Measurements from ENCODE around the gene FTO.

The FTO gene

GRCh38 chr16:53910990-53911389, 207.0 kb downstream of the FTO start:
- Histone ChIP-seq H3K79me2 (ENCODE audit: insufficient read depth, low read length) (no peaks in the 10 kb centered on the region), H3K27ac (ENCODE audit: low read depth, low read length) (no peak overlapping the region), H3K4me2 (ENCODE audit: low read depth, low read length, poor library complexity, severe bottlenecking) (no peak overlapping the region), H3K4me3 (ENCODE audit: insufficient read depth, low read length, poor library complexity, severe bottlenecking) (no peak overlapping the region), H4K20me1 (ENCODE audit: low read depth, low read length) (no peaks in the 10 kb centered on the region), H3K9ac (ENCODE audit: low read length) (no peak overlapping the region), H3F3A (ENCODE audit: insufficient read depth) (no peaks in the 10 kb centered on the region), H3K9me2 (replicated peaks; ENCODE audit: insufficient read depth, low read length) (no peaks in the 10 kb centered on the region), H3K9me3 (ENCODE audit: insufficient read depth, low read length) (no peaks in the 10 kb centered on the region), H3K36me3 (ENCODE audit: low read length) (no peaks in the 10 kb centered on the region), H3K27me3 (ENCODE audit: low read length) (no peaks in the 10 kb centered on the region), H2AFZ (ENCODE audit: low read depth, low read length, severe bottlenecking) (no peak overlapping the region)
- no peak for TF ChIP-seq EZH2phosphoT487 (conservative IDR thresholded peaks at IDR 0.05; ENCODE audit: low read length)
- no peak for TF ChIP-seq CTCF (IDR thresholded peaks at IDR 0.05; ENCODE audit: insufficient read depth, low read length, poor library complexity, severe bottlenecking)

- TF ChIP-seq CTCF (IDR thresholded peaks at IDR 0.05; ENCODE audit: insufficient read depth, low read length, poor library complexity, severe bottlenecking): no peak
- H3K9me3 ChIP-seq (ENCODE audit: insufficient read depth, low read length): no peaks in the 10 kb centered on the region
- H3K27me3 ChIP-seq (ENCODE audit: low read length): no peaks in the 10 kb centered on the region
- H2AFZ ChIP-seq (ENCODE audit: low read depth, low read length, severe bottlenecking): no peak overlapping the region
- no peaks in the 10 kb centered on the region for H3K36me3 ChIP-seq (ENCODE audit: low read length)
- no peak overlapping the region for H3K27ac ChIP-seq (ENCODE audit: low read depth, low read length)
- H3K79me2 ChIP-seq (ENCODE audit: insufficient read depth, low read length): no peaks in the 10 kb centered on the region
- no peaks in the 10 kb centered on the region for H3K9me2 ChIP-seq (replicated peaks; ENCODE audit: insufficient read depth, low read length)
- H3K4me3 ChIP-seq (ENCODE audit: insufficient read depth, low read length, poor library complexity, severe bottlenecking): no peak overlapping the region
- no peaks in the 10 kb centered on the region for H4K20me1 ChIP-seq (ENCODE audit: low read depth, low read length)
- no peaks in the 10 kb centered on the region for H3F3A ChIP-seq (ENCODE audit: insufficient read depth)
- no peak overlapping the region for H3K9ac ChIP-seq (ENCODE audit: low read length)
- no peak overlapping the region for H3K4me2 ChIP-seq (ENCODE audit: low read depth, low read length, poor library complexity, severe bottlenecking)
Measured at GRCh38 chr16:53911513-53911912, 207.6 kb downstream of the FTO start.

GRCh38 chr16:53912155-53912554, 208.2 kb downstream of the FTO start:
- no peaks in the 10 kb centered on the region for H3K9me3 ChIP-seq (ENCODE audit: insufficient read depth, low read length)
- no peak overlapping the region for H2AFZ ChIP-seq (ENCODE audit: low read depth, low read length, severe bottlenecking)
- H3K9me2 ChIP-seq (replicated peaks; ENCODE audit: insufficient read depth, low read length): no peaks in the 10 kb centered on the region
- no peaks in the 10 kb centered on the region for H4K20me1 ChIP-seq (ENCODE audit: low read depth, low read length)
- H3K9ac ChIP-seq (ENCODE audit: low read length): no peak overlapping the region
- TF ChIP-seq EZH2phosphoT487 (conservative IDR thresholded peaks at IDR 0.05; ENCODE audit: low read length) (no peak), CTCF (IDR thresholded peaks at IDR 0.05; ENCODE audit: insufficient read depth, low read length, poor library complexity, severe bottlenecking) (no peak)
- H3K79me2 ChIP-seq (ENCODE audit: insufficient read depth, low read length): no peaks in the 10 kb centered on the region
- no peak overlapping the region for H3K4me2 ChIP-seq (ENCODE audit: low read depth, low read length, poor library complexity, severe bottlenecking)
- no peaks in the 10 kb centered on the region for H3F3A ChIP-seq (ENCODE audit: insufficient read depth)
- H3K27me3 ChIP-seq (ENCODE audit: low read length): no peaks in the 10 kb centered on the region
- H3K4me3 ChIP-seq (ENCODE audit: insufficient read depth, low read length, poor library complexity, severe bottlenecking): no peak overlapping the region
- no peaks in the 10 kb centered on the region for H3K36me3 ChIP-seq (ENCODE audit: low read length)
- H3K27ac ChIP-seq (ENCODE audit: low read depth, low read length): no peak overlapping the region
